HG03442 (cell line): ENCODE data around the gene DAPL1.
A peak's percentile ranks its signal among the peaks of the same experiment; 100 is the strongest.

Experiments
- ATAC-seq: cut with Tn5 transposase; IDR thresholded peaks from one replicate; pipeline ENCODE4 v1.9.1; 2021; ENCODE audit warnings: mild to moderate bottlenecking, moderate library complexity; ENCODE audit not compliant: unreplicated experiment

The DAPL1 gene

GRCh38 chr2:158795195-158795924 lies at the start of gene DAPL1:
DAPL1 (plus strand) TSS chr2:158795317; CDS start chr2:158795373, 56 bp downstream.
- ATAC-seq: no peak

GRCh38 chr2:158745866-158746382 lies 49.2 kb upstream of the DAPL1 start:
- ATAC-seq: no peak

DNA sequence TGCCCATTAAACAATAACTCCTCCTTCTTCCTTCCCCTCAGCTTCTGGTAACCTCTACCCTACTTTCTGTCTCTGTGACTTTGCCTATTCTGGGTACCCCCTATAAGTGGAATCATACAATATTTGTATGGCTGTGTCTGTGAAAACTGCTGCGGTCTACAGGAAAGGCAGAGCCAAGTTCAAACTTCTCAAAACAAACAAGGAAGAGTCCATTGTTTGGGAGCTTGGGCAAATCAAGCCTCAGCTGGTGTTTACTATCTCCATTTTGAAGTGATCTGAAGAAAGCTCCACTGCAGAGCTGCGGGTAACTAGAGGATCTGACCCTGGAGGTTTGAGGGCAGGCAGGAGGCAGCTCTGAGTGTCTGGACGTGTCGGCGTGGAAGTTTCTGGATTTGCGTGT lies 48.6 kb upstream of the DAPL1 start:
- ATAC-seq: no peak

- ATAC-seq: no peak
Observed at GRCh38 chr2:158747281-158747680, 47.8 kb upstream of the DAPL1 start.

- no peak for ATAC-seq
Observed at GRCh38 chr2:158748926-158749590, 46.1 kb upstream of the DAPL1 start.

DNA sequence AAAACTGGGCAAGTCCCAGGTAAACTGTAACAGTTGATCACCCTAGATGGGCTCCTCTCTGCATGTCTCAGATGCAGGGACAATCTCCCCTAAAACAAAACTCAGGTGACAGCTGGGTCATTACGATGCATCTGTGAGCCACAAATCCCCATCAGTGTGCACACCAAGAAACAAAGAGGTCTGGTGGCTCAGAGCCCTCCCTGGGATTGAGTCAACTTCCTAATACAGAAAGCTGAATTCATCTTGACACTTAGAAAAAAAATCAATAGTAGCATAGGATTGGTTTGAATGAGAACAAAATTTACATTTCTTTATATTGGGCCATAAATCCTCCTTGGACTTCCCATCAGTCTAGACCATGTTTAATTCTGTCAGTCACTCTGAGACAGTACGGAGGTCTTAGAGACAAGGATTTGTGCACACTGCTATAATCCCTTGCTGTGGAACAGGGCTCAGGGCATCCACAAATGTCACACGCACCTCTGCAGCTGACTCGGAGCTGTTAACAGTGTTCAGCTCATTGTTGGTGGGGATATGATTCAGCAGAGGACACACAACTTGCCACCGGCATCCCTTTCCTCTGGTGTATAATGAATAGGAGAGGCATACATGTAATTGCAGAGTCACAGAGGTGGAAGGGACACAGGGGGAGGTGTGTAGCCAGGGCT lies 44.5 kb upstream of the DAPL1 start:
- no peak for ATAC-seq

DNA sequence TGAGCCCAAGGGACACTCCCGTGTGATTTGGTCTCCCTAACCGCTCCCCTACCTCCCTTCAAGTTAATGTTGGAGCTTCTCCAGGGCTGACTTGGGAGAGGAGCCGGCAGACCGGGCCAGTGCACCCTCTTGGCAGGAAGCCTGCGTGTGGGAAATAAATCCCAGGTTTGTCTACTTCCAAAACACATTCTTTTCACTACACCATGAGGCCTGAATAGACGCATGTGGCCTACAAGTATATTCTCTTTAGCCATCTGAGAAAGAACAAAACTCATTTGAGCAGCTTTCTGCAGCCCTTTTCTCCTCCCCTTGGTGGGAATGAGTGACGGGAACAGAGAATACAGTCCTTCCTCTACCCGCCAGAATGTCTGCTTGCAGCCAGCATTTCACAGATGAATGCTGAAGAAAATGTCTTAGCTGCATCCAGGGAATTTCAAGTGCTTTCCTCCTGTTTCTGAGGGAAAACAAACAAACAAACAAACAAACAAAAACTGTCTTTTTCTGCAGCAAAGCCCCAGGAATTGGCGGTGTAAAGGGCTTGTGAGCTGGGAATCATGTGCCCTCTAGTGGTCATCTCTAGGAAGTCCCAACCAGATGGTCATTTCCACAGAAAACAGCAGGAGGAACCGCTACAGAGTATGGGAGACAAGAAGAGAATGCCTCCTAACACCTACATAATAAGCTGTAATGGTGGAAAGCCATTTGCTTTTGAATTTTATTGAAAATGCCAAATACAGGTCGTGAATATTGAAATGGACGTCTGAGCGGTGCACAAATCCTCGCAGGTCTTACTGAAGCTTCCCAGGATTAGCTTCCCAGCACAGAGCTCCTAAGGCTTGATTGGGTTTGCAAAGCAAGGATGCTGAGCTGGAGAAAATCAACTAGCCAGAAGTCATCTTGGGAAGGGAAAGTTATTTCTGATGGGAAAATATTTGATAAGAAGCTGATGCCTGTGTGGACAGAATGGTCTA lies 41.2 kb upstream of the DAPL1 start:
- ATAC-seq: peak; percentile 82

DNA sequence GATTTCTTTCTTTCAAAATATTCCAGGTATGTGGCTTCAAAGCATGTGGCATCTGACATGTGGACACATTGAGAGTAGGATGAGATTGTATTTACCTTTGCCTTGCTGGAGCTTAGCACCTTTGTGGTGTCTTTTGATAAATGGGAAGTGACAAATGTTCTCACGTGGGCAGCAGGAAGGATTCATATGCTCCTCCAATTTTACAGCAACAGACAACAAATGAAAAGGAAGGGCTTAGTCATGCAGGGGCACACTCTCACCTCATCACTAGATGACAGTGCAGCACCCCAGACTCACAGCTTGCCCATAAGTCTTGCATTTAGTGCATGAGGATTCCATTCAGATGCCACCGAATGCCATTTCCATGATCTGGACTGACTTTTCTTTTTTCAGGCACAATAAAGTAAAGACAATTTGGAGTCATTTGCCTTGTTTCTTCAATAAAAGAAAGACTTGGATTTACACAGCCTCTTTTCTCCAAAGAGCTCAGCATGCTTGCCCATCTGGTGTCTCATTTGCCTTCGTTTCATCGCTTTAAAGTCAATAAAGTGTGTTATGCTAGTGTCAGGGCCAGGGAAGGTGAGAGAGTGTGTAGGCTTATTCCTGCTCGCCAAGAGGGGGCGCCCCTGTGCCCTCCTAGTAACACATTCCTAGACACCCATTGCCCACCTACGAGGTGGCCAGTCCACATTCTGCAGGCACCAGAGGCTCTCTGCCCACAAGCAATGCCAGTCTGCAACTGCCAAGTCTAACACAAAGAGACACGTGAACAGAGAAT lies 39.6 kb upstream of the DAPL1 start:
- ATAC-seq: no peak

- no peak for ATAC-seq
Observed at GRCh38 chr2:158756331-158756730, 38.8 kb upstream of the DAPL1 start.

DNA sequence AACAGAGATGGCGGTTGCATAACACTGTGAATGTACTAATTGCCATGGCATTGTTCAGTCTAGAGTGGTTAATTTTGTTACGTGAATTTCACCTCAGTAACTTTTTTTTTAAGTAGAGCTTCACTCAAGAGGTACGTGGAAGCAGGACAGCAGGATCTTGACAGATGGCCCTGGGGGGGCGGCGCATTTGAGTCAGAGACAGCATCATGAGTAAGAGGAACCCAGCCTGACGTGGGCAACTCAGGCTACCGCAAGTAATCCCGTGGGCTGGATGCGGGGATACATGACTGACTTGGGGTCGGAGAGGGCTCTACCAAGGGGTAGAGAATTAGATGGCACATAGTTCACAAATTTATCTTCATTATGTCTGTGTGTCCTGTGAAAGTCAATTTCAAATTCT lies 38.1 kb upstream of the DAPL1 start:
- ATAC-seq: no peak

DNA sequence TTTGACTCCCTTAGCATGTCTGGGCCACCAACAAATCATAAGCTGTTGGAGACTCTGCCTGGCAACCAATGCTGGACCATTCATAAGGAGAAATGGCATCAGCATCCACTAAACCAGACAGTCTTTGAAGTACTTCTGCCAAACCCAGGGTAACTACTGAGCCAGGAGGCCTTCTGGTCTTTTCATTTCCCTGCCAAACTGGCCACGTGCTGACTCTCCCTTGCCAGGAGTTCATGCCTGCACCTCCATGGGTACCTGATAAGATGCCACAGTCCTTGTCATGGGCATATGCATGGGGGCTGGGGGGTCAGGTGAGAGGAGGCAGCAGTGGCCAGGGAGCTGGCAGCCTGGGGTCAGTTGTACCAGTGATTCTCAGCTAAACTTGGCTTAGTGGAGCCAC lies 34.2 kb upstream of the DAPL1 start:
- ATAC-seq: no peak

GRCh38 chr2:158761621-158762020 lies 33.5 kb upstream of the DAPL1 start:
- no peak for ATAC-seq

DNA sequence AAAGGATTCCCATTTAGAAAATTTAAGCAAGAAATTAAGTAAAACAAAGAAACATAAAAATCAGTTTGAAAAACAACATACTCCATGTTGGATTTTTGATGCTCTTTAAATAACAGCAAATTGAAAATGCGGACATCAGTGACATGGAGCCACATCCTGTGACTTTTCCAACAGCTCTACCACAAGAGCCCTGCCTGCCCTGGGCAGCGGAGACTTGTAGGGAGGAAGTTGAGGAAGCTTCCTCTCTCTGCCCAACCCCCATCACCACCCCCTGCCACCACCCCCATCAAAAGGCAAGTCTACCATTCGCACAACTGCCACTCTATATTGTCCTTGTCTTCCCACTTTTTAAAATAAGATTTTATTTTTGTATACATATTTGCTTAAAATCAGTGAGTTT lies 32.8 kb upstream of the DAPL1 start:
- ATAC-seq: no peak

DNA sequence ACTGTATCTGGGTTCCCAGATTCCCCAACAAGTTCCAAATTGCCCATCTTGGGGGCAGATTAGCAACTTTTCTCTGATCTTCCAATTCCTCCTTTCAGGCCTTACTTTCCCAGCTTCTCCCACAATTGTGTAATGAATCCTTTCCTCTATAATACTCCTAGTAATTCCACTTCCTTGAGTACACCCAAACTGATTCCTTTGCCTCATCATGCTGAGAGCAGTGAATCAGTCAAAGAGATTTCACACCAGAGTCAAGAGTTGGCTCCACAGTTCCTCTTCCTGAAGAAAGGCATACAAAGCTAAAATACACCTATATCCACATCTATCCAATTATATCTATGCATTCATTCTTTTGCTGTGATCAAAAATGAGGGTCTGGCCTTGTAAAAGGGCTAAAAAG lies 28.6 kb upstream of the DAPL1 start:
- ATAC-seq: no peak

GRCh38 chr2:158772306-158773078 lies 22.6 kb upstream of the DAPL1 start:
- no peak for ATAC-seq

DNA sequence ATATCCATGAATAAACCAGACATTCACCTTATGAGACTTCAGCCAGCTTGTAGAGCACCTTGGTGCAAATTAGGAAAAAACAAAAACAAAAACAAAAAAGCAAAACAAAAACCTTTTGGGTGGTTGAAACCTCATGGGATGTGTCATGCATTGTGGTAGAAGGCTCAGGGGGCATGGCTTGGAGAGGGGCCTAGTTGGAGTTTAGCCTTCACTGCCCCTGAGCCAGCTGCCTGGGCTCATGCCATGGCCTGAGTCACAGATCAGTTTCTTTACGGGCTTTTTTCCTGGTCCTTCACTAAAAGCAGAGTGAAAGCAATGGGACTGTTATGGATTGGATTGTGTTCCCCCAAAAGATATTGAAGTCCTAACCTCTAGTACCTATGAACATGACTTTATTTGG lies 22.0 kb upstream of the DAPL1 start:
- ATAC-seq: no peak

DNA sequence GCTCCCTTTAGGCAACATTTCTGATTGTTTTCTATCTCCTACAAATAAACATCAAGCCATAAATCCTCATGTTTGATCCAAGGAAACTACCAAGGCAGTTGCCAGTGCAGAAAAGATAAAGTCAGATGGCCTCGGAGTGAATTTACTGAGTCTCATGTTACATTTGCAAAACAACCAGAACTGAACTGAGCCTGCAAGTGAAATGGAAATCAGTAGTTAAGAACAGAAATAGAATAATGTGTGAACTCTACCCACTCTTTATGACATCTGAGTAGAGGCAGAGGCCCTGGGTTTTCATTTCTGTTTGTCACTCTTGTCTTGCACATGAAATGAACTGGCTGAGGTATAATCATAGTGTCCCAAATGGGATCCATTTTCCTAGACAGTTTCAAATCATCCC lies 20.4 kb upstream of the DAPL1 start:
- ATAC-seq: no peak

- no peak for ATAC-seq
Observed at GRCh38 chr2:158775273-158776027, 19.7 kb upstream of the DAPL1 start.
